Peyer's patch (tissue), 4 donors: ENCODE measurements around the gene PTPRK. TPM values are rescaled to one million over a fixed set of nuclear protein-coding genes. Genes with fewer than 3 reads are reported as not detected.

Experiments used
- DNase-seq, 3 donors: peaks; one replicate each; pipeline ENCODE4 v3.0.0-alpha.2; 2017 to 2019
- H3K27ac ChIP-seq, 4 donors: fragments of 200-600 bp; sonication (generic); one replicate each; pipeline ENCODE4 v1.5.1; 2016 to 2019
- H3K27me3 ChIP-seq, 2 donors: fragments of 200-600 bp; sonication (generic); one replicate each; pipeline ENCODE4 v1.5.1; 2019
- H3K36me3 ChIP-seq, 3 donors: fragments of 200-600 bp; sonication (generic); one replicate each; pipeline ENCODE4 v1.5.1; 2016 to 2019
- H3K4me1 ChIP-seq, 4 donors: fragments of 200-600 bp; sonication (generic); one replicate each; pipeline ENCODE4 v1.5.1; 2016 to 2019
- H3K4me3 ChIP-seq, 4 donors: fragments of 200-600 bp; sonication (generic); 1 replicate in 3 of 4; 2 replicates in 1 of 4; pipeline ENCODE4 v1.5.1; 2016 to 2019; ENCODE audit warnings: mild to moderate bottlenecking in 1 of 4
- H3K9me3 ChIP-seq, 4 donors: fragments of 200-600 bp; sonication (generic); one replicate each; pipeline ENCODE4 v1.5.1; 2016 to 2019; ENCODE audit warnings: mild to moderate bottlenecking in 1 of 4
- CTCF ChIP-seq, 6 experiments: fragments of 450-650 bp in 4 of 6; fragments of 200-600 bp in 2 of 6; sonication (generic) in 1 of 6; IDR thresholded peaks; one replicate each; pipeline ENCODE4 v1.5.1; 2017 to 2019; ENCODE audit warnings: antibody characterized with exemption in 6 of 6, mild to moderate bottlenecking in 3 of 6, moderate library complexity in 1 of 6
- POLR2A ChIP-seq, 2 donors: fragments of 450-650 bp; IDR thresholded peaks; one replicate each; pipeline ENCODE4 v1.5.1; 2017; ENCODE audit warnings: antibody characterized with exemption in 2 of 2, mild to moderate bottlenecking in 2 of 2, moderate library complexity in 2 of 2
- total RNA-seq, 4 donors: library from RNA; depleted of rRNA; stranded (reverse); fragments of >200 nt; gene quantifications; one replicate each; pipeline ENCODE4 v1.1.0, GENCODE V29; 2016

Gene PTPRK
- total RNA-seq, 4 donors from 2014 or later = 109 to 192 (median 153) TPM

DNA sequence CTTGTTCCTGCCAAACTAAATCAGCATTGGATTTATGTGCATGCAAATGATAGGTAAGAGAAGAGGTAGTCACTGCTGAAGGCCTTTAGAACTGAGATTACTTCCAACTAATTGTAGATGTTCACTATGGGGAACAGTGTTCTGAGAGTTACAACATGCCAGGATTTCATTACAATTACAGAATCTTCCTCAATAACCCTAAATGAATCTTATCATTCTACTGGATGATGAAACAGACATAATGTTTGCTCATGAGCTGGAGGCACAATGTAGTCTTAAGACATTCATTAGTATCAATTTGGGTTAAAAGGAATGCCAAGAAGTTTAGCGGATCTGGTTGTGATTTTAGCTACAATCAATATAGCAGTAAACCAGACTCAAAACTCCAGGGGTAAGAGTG lies 370.6 kb downstream of the PTPRK start:
- no peaks in the 10 kb centered on the region for H3K4me1 ChIP-seq
- no peaks in the 10 kb centered on the region for H3K9me3 ChIP-seq
- H3K36me3 ChIP-seq = no peaks in the 10 kb centered on the region
- DNase-seq = no peak
- no peaks in the 10 kb centered on the region for H3K27me3 ChIP-seq
- H3K27ac ChIP-seq = no peak overlapping the region
- TF ChIP-seq POLR2A (IDR thresholded peaks at IDR 0.05) (no peak), CTCF (IDR thresholded peaks at IDR 0.05) (no peak)
- no peak overlapping the region for H3K4me3 ChIP-seq

DNA sequence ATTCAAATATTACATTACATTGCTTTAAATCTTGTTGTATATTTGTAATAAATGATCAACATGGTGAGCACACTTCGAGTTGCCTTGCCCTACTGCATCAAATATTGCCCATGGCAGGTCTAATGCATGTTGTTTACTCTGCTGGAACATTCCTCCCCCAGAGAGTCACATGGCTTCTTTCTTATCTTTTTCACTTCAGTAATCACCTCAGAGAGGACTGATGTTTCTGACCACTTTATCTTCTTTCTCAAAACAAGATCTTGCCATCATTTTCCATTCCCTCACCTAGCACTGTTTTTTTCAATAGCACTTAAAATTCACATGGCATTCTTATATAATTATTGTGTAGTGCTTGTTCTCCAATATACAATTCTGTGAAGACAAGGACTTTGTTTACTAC lies 376.1 kb downstream of the PTPRK start:
- Histone ChIP-seq H3K27ac (no peak overlapping the region), H3K4me1 (no peaks in the 10 kb centered on the region), H3K27me3 (no peaks in the 10 kb centered on the region), H3K9me3 (no peaks in the 10 kb centered on the region), H3K4me3 (no peak overlapping the region), H3K36me3 (no peaks in the 10 kb centered on the region)
- DNase-seq = no peak
- no peak for TF ChIP-seq POLR2A (IDR thresholded peaks at IDR 0.05)

DNA sequence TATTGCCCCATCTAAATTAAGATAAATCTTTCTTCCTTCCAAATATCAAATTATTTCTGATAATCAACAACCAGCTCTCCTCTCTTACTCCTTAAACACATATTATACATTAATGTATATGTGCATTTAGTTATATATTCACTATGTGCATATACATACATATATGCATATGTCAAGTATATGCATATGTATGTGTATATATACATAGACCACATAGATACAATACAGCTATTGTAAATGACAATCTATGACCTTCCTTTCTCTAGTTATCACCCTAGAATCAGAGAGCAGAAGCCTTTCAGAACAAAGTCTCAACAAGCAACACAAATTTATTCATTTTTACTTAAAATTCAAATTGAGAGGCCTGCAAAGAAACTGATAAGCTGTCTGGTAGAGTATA lies 378.5 kb downstream of the PTPRK start:
- no peak for TF ChIP-seq CTCF (IDR thresholded peaks at IDR 0.05)
- no peak for TF ChIP-seq POLR2A (IDR thresholded peaks at IDR 0.05)
- Histone ChIP-seq H3K9me3 (no peaks in the 10 kb centered on the region), H3K4me3 (no peak overlapping the region), H3K27ac (no peak overlapping the region), H3K27me3 (no peaks in the 10 kb centered on the region), H3K4me1 (no peaks in the 10 kb centered on the region), H3K36me3 (no peaks in the 10 kb centered on the region)
- DNase-seq = no peak

DNA sequence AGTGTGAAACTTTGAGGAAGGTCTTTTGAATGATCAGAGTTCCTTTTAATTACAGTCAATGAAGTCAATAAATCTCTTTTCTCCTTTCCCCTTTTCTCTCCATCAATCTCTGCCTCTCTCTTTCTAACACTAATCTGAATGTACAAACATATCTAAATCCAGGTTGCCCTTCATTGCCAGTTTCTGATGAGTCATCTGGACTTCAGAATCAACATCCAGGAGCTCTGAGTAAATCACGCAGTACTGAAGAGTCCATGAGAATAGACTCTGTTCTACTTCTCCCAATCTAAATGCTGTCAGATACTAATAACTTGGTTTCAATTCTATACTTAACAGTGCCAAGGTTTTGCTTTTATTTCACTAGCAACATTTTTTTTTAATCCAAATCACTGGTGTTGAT lies 380.9 kb downstream of the PTPRK start:
- Histone ChIP-seq H3K4me1 (no peaks in the 10 kb centered on the region), H3K36me3 (no peaks in the 10 kb centered on the region), H3K27me3 (no peaks in the 10 kb centered on the region), H3K27ac (no peak overlapping the region), H3K4me3 (no peak overlapping the region), H3K9me3 (no peaks in the 10 kb centered on the region)
- DNase-seq = peak in 1 of 3 donors; percentile 58
- TF ChIP-seq CTCF (IDR thresholded peaks at IDR 0.05) = no peak
- no peak for TF ChIP-seq POLR2A (IDR thresholded peaks at IDR 0.05)

- H3K27me3 ChIP-seq = no peaks in the 10 kb centered on the region
- TF ChIP-seq POLR2A (IDR thresholded peaks at IDR 0.05) = no peak
- no peak for TF ChIP-seq CTCF (IDR thresholded peaks at IDR 0.05)
- H3K9me3 ChIP-seq = no peaks in the 10 kb centered on the region
- no peaks in the 10 kb centered on the region for H3K36me3 ChIP-seq
- DNase-seq = no peak
- H3K27ac ChIP-seq = no peak overlapping the region
- no peak overlapping the region for H3K4me3 ChIP-seq
- no peaks in the 10 kb centered on the region for H3K4me1 ChIP-seq
Measured at GRCh38 chr6:128138694-128139093, 381.7 kb downstream of the PTPRK start.

- H3K4me1 ChIP-seq = no peaks in the 10 kb centered on the region
- no peak for DNase-seq
- peak overlapping the region in 2 of 4 donors; percentile 20 to 51 for H3K27ac ChIP-seq
- H3K4me3 ChIP-seq = no peak overlapping the region
- H3K27me3 ChIP-seq = no peaks in the 10 kb centered on the region
- TF ChIP-seq POLR2A (IDR thresholded peaks at IDR 0.05) = no peak
- no peak for TF ChIP-seq CTCF (IDR thresholded peaks at IDR 0.05)
- no peaks in the 10 kb centered on the region for H3K9me3 ChIP-seq
- H3K36me3 ChIP-seq = no peaks in the 10 kb centered on the region
Measured at GRCh38 chr6:128135325-128135724, 385.1 kb downstream of the PTPRK start.
